HepG2 (cell line): ENCODE results near the gene OR5H1.
A peak's percentile ranks its signal among the peaks of the same experiment; 100 is the strongest.

Source experiments
- CREB1 ChIP-seq, 2 experiments: fragments of 450-650 bp in 1 of 2; IDR thresholded peaks; 2 replicates each; pipeline ENCODE4 v1.6.1; 2016 to 2017; ENCODE audit warnings: control low read depth in 1 of 2, mild to moderate bottlenecking in 1 of 2, missing compliant biosample characterization in 1 of 2, missing genetic modification characterization in 1 of 2
- MYNN ChIP-seq: sonication (generic); formaldehyde crosslinking; IDR thresholded peaks from 2 replicates; pipeline ENCODE4 v1.4.0; 2020; ENCODE audit warnings: mild to moderate bottlenecking, low read depth, missing genetic modification reagents
- POLR2A ChIP-seq, 2 experiments: IDR thresholded peaks; 2 replicates each; pipeline ENCODE4 v1.6.1; 2011; ENCODE audit warnings: low read depth in 2 of 2, low read length in 2 of 2, mild to moderate bottlenecking in 1 of 2, moderate library complexity in 1 of 2; ENCODE audit not compliant: insufficient read depth in 1 of 2
- POLR2AphosphoS5 ChIP-seq: IDR thresholded peaks from 2 replicates; pipeline ENCODE4 v1.6.1; 2012; ENCODE audit warnings: low read depth, low read length
- TAF1 ChIP-seq: sonication (generic); formaldehyde crosslinking; IDR thresholded peaks from 2 replicates; pipeline ENCODE4 v1.4.0; 2020; ENCODE audit warnings: missing genetic modification reagents
- TF ChIP-seq, protein P1 (sequence below): IDR thresholded peaks from 2 replicates; pipeline ENCODE4 v1.6.1; 2012; ENCODE audit warnings: inconsistent platforms

DNA sequence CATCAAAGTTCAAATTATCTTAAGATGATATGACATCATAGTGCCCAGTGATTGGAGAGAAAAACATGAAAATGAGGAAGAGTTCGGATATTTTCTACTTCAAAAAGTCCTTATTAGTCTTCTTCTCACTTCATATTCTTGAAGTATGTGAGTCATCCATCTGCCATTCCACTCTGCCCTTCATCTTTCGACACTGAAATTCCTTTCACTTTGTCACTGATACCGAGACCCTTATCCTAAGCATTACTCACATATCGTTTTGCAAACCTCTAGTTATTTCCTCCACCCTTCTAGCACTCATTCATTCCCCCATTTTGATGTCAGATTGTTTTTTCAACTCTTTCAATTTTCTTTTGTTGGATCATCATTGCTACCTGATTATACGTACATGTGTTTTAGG is 20.7 kb downstream of the OR5H1 start:
- no peak for TF ChIP-seq POLR2AphosphoS5
- TF ChIP-seq CREB1 (IDR thresholded peaks at IDR 0.05): 0 out of 2 replicates have a peak, but pooled peaks have one; percentile 24
- no peak for TF ChIP-seq CREB1 (CRISPR knock-in tag; IDR thresholded peaks at IDR 0.05)
- TF ChIP-seq POLR2A (IDR thresholded peaks at IDR 0.05; ENCODE audit: insufficient read depth in 1 of 2, low read depth in 2 of 2, low read length in 2 of 2): no peak
- TF ChIP-seq MYNN (CRISPR knock-in tag): no peak
- TF ChIP-seq TAF1 (CRISPR knock-in tag): no peak
- TF ChIP-seq, protein P1, sequence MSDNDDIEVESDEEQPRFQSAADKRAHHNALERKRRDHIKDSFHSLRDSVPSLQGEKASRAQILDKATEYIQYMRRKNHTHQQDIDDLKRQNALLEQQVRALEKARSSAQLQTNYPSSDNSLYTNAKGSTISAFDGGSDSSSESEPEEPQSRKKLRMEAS: no peak
